SK-N-SH (cell line): ENCODE measurements around the gene IL6R. TPM values are rescaled to one million over a fixed set of nuclear protein-coding genes. Genes with fewer than 3 reads are reported as not detected.

Experiments
- polyA plus RNA-seq, 3 experiments: library from polyadenylated mRNA; depleted of rRNA; stranded (reverse); fragments of >200 nt; gene quantifications; 2 replicates each; pipeline ENCODE4 v1.2.3, GENCODE V29; 2012

IL6R gene
- polyA plus RNA-seq, 1 of the 3 experiments (the other 2 are of a cell fraction), result 2.8 TPM

Other genes with a start within 250 kb of the IL6R start
- gene TPM3, start 213.2 kb upstream of the IL6R start, polyA plus RNA-seq (2012; rRNA removed), result 324 and 359 TPM in 2 replicates
- not detected in 2 replicates for gene CFAP141, start 199.0 kb upstream of the IL6R start, polyA plus RNA-seq (2012; rRNA removed)
- gene UBAP2L, start 184.4 kb upstream of the IL6R start, polyA plus RNA-seq (2012; rRNA removed), result 146 and 161 TPM in 2 replicates
- 74.1 and 106 TPM in 2 replicates for gene HAX1, start 132.7 kb upstream of the IL6R start, polyA plus RNA-seq (2012; rRNA removed)
- gene AQP10, start 84.2 kb upstream of the IL6R start, polyA plus RNA-seq (2012; rRNA removed), result 0.02 and 0.13 TPM in 2 replicates
- gene ATP8B2, start 79.8 kb upstream of the IL6R start, polyA plus RNA-seq (2012; rRNA removed), result 42.7 and 50.7 TPM in 2 replicates
- not detected in 2 replicates for gene TDRD10, start 96.9 kb downstream of the IL6R start, polyA plus RNA-seq (2012; rRNA removed)
- not detected in 2 replicates for gene SHE, start 97.1 kb downstream of the IL6R start, polyA plus RNA-seq (2012; rRNA removed)
- gene UBE2Q1, start 153.3 kb downstream of the IL6R start, polyA plus RNA-seq (2012; rRNA removed), result 12.5 and 15.2 TPM in 2 replicates
- gene CHRNB2, start 162.4 kb downstream of the IL6R start, polyA plus RNA-seq (2012; rRNA removed), result 0.64 and 0.93 TPM in 2 replicates
- 61.1 and 87.9 TPM in 2 replicates for gene ADAR, start 202.8 kb downstream of the IL6R start, polyA plus RNA-seq (2012; rRNA removed)